ENCODE data around the gene TAS2R1.

- TF ChIP-seq POLR2A (IDR thresholded peaks at IDR 0.05): no peak
- no peak for TF ChIP-seq CTCF (IDR thresholded peaks at IDR 0.05)
Measured at GRCh38 chr5:9589049-9589835, 40.9 kb downstream of the TAS2R1 start.

All from sigmoid colon (tissue), 3 donors.